GM12878 (cell line): ENCODE measurements around the gene FCF1. TPM values are rescaled to one million over a fixed set of nuclear protein-coding genes. Genes with fewer than 3 reads are reported as not detected.

Source experiments
- ATAC-seq: fragments of 200-7000 bp; cut with Tn5 transposase; 3 replicates; pipeline ENCODE4 v1.9.1; 2020; ENCODE audit warnings: mild to moderate bottlenecking, moderate library complexity
- BruUV-seq: library from RNA; stranded (reverse); fragments of 400-500 nt; replicated peaks from 2 replicates; lab custom pipeline; 2021; lab: Mats Ljungman, UMichigan
- CTCF ChIA-PET: fragments of 300-600 bp; sonication (Branson Sonifier 250); formaldehyde crosslinking; extraction: SDS; loops from one replicate; lab custom pipeline; 2021; ENCODE audit warnings: inconsistent platforms; lab: Yijun Ruan, JAX
- POLR2A ChIA-PET: fragments of 350-600 bp; formaldehyde crosslinking; extraction: SDS; loops from one replicate; lab custom pipeline; 2021; ENCODE audit warnings: inconsistent platforms; lab: Charles Lee
- RAD21 ChIA-PET: fragments of 300-600 bp; sonication (Branson Sonifier 250); formaldehyde crosslinking; loops from one replicate; lab custom pipeline; 2023; ENCODE audit warnings: antibody characterized with exemption; ENCODE audit not compliant: unreplicated experiment; lab: Charles Lee
- SMC1A ChIA-PET: fragments of 300-600 bp; sonication (Branson Sonifier 250); formaldehyde crosslinking; loops from one replicate; lab custom pipeline; 2023; ENCODE audit not compliant: unreplicated experiment, uncharacterized antibody; lab: Charles Lee
- DNase-seq: peaks from one replicate; pipeline ENCODE4 v3.0.0-alpha.2; 2011; ENCODE audit warnings: low read depth, low spot score
- FAIRE-seq: peaks from 3 replicates; lab custom pipeline; 2011; peaks lifted over from hg19 to GRCh38; lab: Jason Lieb, UNC
- H2AFZ ChIP-seq: 2 replicates; pipeline ENCODE4 v1.6.0; 2011; ENCODE audit warnings: low read depth, low read length, control low read depth; ENCODE audit not compliant: control insufficient read depth
- H3K27ac ChIP-seq: 2 replicates; pipeline ENCODE4 v1.5.1; 2011; ENCODE audit warnings: control low read depth; ENCODE audit not compliant: control insufficient read depth, insufficient read depth
- H3K27me3 ChIP-seq, 2 experiments: replicated peaks in 1 of 2; 2 replicates each; pipeline versions ENCODE4 v1.6.0 to v1.6.1; 2011; ENCODE audit warnings: low read length in 1 of 2; ENCODE audit not compliant: control insufficient read depth in 2 of 2, insufficient read depth in 2 of 2
- H3K36me3 ChIP-seq, 2 experiments: 2 replicates each; pipeline ENCODE4 v1.5.1; 2011; ENCODE audit warnings: low read length in 1 of 2; ENCODE audit not compliant: control insufficient read depth in 2 of 2, insufficient read depth in 2 of 2
- H3K4me1 ChIP-seq: 2 replicates; pipeline ENCODE4 v1.6.1; 2011; ENCODE audit warnings: mild to moderate bottlenecking, low read length, moderate library complexity, mixed read lengths; ENCODE audit not compliant: control insufficient read depth, insufficient read depth
- H3K4me2 ChIP-seq: 2 replicates; pipeline ENCODE4 v1.6.0; 2011; ENCODE audit warnings: control low read depth; ENCODE audit not compliant: control insufficient read depth, insufficient read depth
- H3K4me3 ChIP-seq: fragments of 200-600 bp; sonication (generic); 2 replicates; pipeline ENCODE4 v1.5.1; 2016
- H3K79me2 ChIP-seq: 2 replicates; pipeline ENCODE4 v1.6.0; 2011; ENCODE audit warnings: low read length; ENCODE audit not compliant: control insufficient read depth, insufficient read depth
- H3K9ac ChIP-seq: 2 replicates; pipeline ENCODE4 v1.8.0; 2011; ENCODE audit warnings: low read length, control low read depth, mixed read lengths; ENCODE audit not compliant: control insufficient read depth, insufficient read depth
- H3K9me3 ChIP-seq: replicated peaks from 3 replicates; pipeline ENCODE4 v1.5.1; 2011; ENCODE audit warnings: mild to moderate bottlenecking, low read length; ENCODE audit not compliant: control insufficient read depth, insufficient read depth
- H4K20me1 ChIP-seq: 2 replicates; pipeline ENCODE4 v1.6.0; 2011; ENCODE audit not compliant: control insufficient read depth, insufficient read depth
- PAX8 ChIP-seq: fragments of 450-650 bp; IDR thresholded peaks from 2 replicates; pipeline ENCODE4 v1.6.1; 2017; ENCODE audit warnings: mild to moderate bottlenecking, moderate library complexity
- PKNOX1 ChIP-seq: fragments of 450-650 bp; IDR thresholded peaks from 2 replicates; pipeline ENCODE4 v1.6.1; 2016; ENCODE audit warnings: mild to moderate bottlenecking
- RB1 ChIP-seq: fragments of 450-650 bp; formaldehyde crosslinking; IDR thresholded peaks from 2 replicates; pipeline ENCODE4 v1.6.1; 2017; ENCODE audit warnings: mild to moderate bottlenecking, borderline replicate concordance
- RBBP5 ChIP-seq: fragments of 200-600 bp; sonication (generic); conservative IDR thresholded peaks from 2 replicates; pipeline ENCODE4 v1.6.1; 2016
- SIX5 ChIP-seq: IDR thresholded peaks from 2 replicates; pipeline ENCODE4 v1.6.1; 2011; ENCODE audit warnings: mild to moderate bottlenecking, low read depth, low read length, moderate library complexity; ENCODE audit not compliant: severe bottlenecking
- USF2 ChIP-seq: IDR thresholded peaks from 2 replicates; pipeline ENCODE4 v1.6.1; 2011; ENCODE audit warnings: low read depth, low read length, improper control_type of control experiment, borderline replicate concordance
- WGBS: methylation state at CpG from one replicate; pipeline ENCODE4 v1.1.6; 2016; ENCODE audit warnings: low lambda C conversion rate; ENCODE audit not compliant: insufficient replicate concordance, insufficient coverage; ENCODE audit errors: missing lambda C conversion rate; 5-methylcytosine and 5-hydroxymethylcytosine counted together
- in situ Hi-C: fragments of 300-500 bp; cut with MboI; formaldehyde crosslinking; loops from 9 replicates; pipeline ENCODE4 v1.14.3; 2018; ENCODE audit warnings: mixed read lengths
- intact Hi-C: fragments of 100-400 bp; cut with micrococcal nuclease; formaldehyde crosslinking; loops from one replicate; pipeline ENCODE4 v1.14.2; 2022; ENCODE audit not compliant: unreplicated experiment
- polyA plus RNA-seq, 11 experiments: library from polyadenylated mRNA; depleted of rRNA in 4 of 11; unstranded in 6 of 11; stranded (reverse) in 5 of 11; fragments of >200 nt; fragmentation: Nextera tagmentation in 4 of 11; fragmentation: Illumina TruSeq in 1 of 11; extraction: Ambion mirVana in 4 of 11; extraction: Trizol in 1 of 11; gene quantifications; 1 replicate in 1 of 11; 2 replicates in 10 of 11; pipeline versions ENCODE4 v1.2.1 to v1.2.3, GENCODE V29; 2011 to 2016; ENCODE audit warnings: inconsistent platforms in 2 of 11, missing spikeins in 2 of 11, low read depth in 1 of 11
- total RNA-seq, 4 experiments: library from RNA; depleted of rRNA in 3 of 4; stranded (reverse); fragments of >200 nt in 3 of 4; fragmentation: Illumina TruSeq in 1 of 4; extraction: Trizol in 1 of 4; gene quantifications; 2 replicates each; pipeline versions ENCODE4 v1.2.1 to v1.2.3, GENCODE V29; 2013 to 2021
- TF ChIP-seq, protein P1 (sequence below): fragments of 450-650 bp; IDR thresholded peaks from 2 replicates; pipeline ENCODE4 v1.6.1; 2017; ENCODE audit warnings: antibody characterized with exemption, mild to moderate bottlenecking, moderate library complexity
- TF ChIP-seq, protein P2 (sequence below): IDR thresholded peaks from 2 replicates; pipeline ENCODE4 v1.6.1; 2011; ENCODE audit warnings: borderline replicate concordance, low read depth, mild to moderate bottlenecking, moderate library complexity, low read length; ENCODE audit not compliant: insufficient read depth, poor library complexity, severe bottlenecking

The FCF1 gene
- total and polyA plus RNA-seq, 10 of the 15 experiments (the other 5 are each of a cell fraction or from before 2014, with no cell fraction given): 6.2 to 88.7 (median 28.5) TPM

DNA sequence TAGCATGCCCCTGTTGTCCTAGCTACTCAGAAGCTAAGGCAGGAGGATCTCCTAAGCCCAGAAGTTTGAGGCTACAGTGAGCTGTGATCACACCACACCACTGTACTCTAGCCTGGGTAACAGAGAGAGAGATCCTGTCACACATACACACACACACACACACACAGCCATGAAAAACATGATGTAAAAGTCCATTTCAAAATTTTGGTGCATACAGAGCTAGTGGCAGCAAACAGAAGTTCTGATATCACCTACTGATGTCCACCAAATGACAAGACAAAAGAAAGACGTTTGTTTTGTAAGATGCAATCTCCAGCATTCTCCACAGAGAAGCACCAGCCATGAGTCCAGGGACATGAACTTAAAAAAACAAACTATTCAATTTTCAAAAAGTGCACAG, 15.9 kb upstream of the FCF1 start:
- FAIRE-seq: no peak
- no peaks in the 10 kb centered on the region for H4K20me1 ChIP-seq
- DNase-seq: no peak
- intact Hi-C loops: no loop called here
- H3K9ac ChIP-seq: no peak overlapping the region
- H3K27ac ChIP-seq: no peak overlapping the region
- H3K9me3 ChIP-seq: peaks cover 2% of the 10 kb centered on the region; the same call in 1 of the 3 replicates
- WGBS: 100% methylated on average over 1 of the region's 1 CpG
- SMC1A ChIA-PET: no interaction called here
- in situ Hi-C loops: no loop called here
- CTCF ChIA-PET: interaction anchor here (1.0 kb wide), 1 partner anchor 20 kb away, joined by 3 read pairs; no protein-coding TSS in a partner anchor
- ATAC-seq: no peak
- H2AFZ ChIP-seq: no peak overlapping the region
- RAD21 ChIA-PET: no interaction called here
- no peak overlapping the region for H3K4me2 ChIP-seq
- no TSS peak for BruUV-seq
- no peaks in the 10 kb centered on the region for H3K27me3 ChIP-seq
- no peak overlapping the region for H3K4me3 ChIP-seq
- peaks cover 0 to 8% of the 10 kb centered on the region in 2 experiments; a peak in 2 of 4 replicates for H3K36me3 ChIP-seq
- no peaks in the 10 kb centered on the region; the same call in none of the 2 replicates for H3K79me2 ChIP-seq
- TF ChIP-seq, protein P1, sequence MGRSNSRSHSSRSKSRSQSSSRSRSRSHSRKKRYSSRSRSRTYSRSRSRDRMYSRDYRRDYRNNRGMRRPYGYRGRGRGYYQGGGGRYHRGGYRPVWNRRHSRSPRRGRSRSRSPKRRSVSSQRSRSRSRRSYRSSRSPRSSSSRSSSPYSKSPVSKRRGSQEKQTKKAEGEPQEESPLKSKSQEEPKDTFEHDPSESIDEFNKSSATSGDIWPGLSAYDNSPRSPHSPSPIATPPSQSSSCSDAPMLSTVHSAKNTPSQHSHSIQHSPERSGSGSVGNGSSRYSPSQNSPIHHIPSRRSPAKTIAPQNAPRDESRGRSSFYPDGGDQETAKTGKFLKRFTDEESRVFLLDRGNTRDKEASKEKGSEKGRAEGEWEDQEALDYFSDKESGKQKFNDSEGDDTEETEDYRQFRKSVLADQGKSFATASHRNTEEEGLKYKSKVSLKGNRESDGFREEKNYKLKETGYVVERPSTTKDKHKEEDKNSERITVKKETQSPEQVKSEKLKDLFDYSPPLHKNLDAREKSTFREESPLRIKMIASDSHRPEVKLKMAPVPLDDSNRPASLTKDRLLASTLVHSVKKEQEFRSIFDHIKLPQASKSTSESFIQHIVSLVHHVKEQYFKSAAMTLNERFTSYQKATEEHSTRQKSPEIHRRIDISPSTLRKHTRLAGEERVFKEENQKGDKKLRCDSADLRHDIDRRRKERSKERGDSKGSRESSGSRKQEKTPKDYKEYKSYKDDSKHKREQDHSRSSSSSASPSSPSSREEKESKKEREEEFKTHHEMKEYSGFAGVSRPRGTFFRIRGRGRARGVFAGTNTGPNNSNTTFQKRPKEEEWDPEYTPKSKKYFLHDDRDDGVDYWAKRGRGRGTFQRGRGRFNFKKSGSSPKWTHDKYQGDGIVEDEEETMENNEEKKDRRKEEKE: no peak
- H3K4me1 ChIP-seq: no peaks in the 10 kb centered on the region
- POLR2A ChIA-PET: no interaction called here

DNA sequence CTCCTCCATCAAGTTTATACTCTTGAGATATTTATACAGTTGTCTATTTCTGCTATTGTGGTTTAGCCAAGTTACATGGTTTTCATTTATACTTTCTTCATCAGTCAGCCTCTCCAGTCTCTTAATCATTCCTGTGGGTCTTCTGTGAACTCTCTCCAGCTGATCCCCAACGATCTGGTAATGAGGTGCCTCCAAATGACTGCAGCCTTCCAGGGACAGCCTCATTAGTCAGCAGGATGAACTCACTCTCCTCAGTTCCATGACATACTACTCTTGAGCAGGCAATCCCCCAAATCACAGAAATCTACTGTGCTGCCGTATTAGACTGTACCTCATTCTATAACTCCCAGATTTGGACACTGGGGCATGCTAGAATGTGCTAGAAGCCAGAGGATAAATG, 15.4 kb upstream of the FCF1 start:
- in situ Hi-C loops: no loop called here
- H3K4me2 ChIP-seq: no peak overlapping the region
- ChIA-PET RAD21 (no interaction called here), SMC1A (no interaction called here), CTCF (interaction anchor here (1.0 kb wide), 1 partner anchor 20 kb away, joined by 3 read pairs; no protein-coding TSS in a partner anchor), POLR2A (no interaction called here)
- H3K79me2 ChIP-seq: no peaks in the 10 kb centered on the region; the same call in none of the 2 replicates
- WGBS: 68% methylated on average over 2 of the region's 2 CpGs
- no TSS peak for BruUV-seq
- peaks cover 6% of the 10 kb centered on the region; the same call in 1 of the 3 replicates for H3K9me3 ChIP-seq
- H3K27me3 ChIP-seq: no peaks in the 10 kb centered on the region
- H4K20me1 ChIP-seq: no peaks in the 10 kb centered on the region
- H3K4me3 ChIP-seq: no peak overlapping the region
- no peak overlapping the region for H3K27ac ChIP-seq
- H2AFZ ChIP-seq: no peak overlapping the region
- H3K9ac ChIP-seq: no peak overlapping the region
- peaks cover 2 to 8% of the 10 kb centered on the region in 2 experiments; a peak in 3 of 4 replicates for H3K36me3 ChIP-seq
- no peaks in the 10 kb centered on the region for H3K4me1 ChIP-seq
- intact Hi-C loops: no loop called here
- DNase-seq (no peak), ATAC-seq (no peak), FAIRE-seq (no peak)
- TF ChIP-seq, protein P2, sequence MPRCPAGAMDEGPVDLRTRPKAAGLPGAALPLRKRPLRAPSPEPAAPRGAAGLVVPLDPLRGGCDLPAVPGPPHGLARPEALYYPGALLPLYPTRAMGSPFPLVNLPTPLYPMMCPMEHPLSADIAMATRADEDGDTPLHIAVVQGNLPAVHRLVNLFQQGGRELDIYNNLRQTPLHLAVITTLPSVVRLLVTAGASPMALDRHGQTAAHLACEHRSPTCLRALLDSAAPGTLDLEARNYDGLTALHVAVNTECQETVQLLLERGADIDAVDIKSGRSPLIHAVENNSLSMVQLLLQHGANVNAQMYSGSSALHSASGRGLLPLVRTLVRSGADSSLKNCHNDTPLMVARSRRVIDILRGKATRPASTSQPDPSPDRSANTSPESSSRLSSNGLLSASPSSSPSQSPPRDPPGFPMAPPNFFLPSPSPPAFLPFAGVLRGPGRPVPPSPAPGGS: no peak
- no peak for TF ChIP-seq PAX8
- no peak for TF ChIP-seq SIX5
- no peak for TF ChIP-seq RB1
- no peak for TF ChIP-seq USF2
- no peak for TF ChIP-seq PKNOX1
- no peak for TF ChIP-seq RBBP5
